ENCODE data around the gene LRRC32. TPM values are rescaled to one million over a fixed set of nuclear protein-coding genes. Genes with fewer than 3 reads are reported as not detected.
A peak's percentile ranks its signal among the peaks of the same experiment; 100 is the strongest.

The LRRC32 gene
- total RNA-seq, 1 donor from 2014 or later = 33.5 TPM

DNA sequence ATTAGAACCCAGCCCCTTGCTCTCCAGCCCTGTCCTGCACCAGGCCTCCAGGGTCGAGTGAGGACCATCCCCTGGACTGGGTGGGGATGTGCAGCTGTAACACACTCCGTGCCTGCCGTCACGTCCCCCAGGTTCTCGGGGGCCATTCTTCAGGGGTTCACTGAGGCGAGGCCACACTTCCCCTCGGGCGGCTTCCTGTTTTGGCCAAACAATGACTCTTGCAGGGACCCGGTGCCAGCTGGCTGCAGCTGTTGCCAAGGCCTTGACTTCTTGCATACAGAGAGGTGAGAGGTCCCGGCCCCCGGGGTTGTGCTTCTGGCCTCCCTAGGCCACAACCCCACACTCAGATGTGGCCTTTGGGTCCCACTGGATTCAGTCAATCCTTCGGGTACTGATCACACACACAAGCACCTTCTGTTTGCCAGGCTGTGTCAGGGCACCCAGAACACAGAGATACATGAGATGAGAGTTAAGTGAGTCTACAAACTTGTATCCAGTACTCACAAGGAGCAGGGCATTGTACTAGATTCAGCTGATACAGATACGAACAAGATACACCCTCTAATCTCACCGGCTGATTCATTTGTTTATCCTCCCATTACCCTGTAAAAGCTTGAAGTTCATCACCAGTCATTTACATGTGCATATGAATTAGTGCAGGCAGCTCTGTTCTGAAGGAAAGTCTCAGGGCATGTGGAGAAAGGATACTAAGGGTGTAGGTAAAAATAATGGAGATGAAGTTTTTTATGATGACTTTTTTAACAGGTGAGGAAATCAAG is 32.9 kb downstream of the LRRC32 start:
- intact Hi-C loops (cut with DNase I) = no loop called here
- DNase-seq (ENCODE audit: low spot score) = no peak

GRCh38 chr11:76636826-76637460 is 33.6 kb downstream of the LRRC32 start:
- no peak for DNase-seq (ENCODE audit: low spot score)
- intact Hi-C loops (cut with DNase I) = no loop called here

DNA sequence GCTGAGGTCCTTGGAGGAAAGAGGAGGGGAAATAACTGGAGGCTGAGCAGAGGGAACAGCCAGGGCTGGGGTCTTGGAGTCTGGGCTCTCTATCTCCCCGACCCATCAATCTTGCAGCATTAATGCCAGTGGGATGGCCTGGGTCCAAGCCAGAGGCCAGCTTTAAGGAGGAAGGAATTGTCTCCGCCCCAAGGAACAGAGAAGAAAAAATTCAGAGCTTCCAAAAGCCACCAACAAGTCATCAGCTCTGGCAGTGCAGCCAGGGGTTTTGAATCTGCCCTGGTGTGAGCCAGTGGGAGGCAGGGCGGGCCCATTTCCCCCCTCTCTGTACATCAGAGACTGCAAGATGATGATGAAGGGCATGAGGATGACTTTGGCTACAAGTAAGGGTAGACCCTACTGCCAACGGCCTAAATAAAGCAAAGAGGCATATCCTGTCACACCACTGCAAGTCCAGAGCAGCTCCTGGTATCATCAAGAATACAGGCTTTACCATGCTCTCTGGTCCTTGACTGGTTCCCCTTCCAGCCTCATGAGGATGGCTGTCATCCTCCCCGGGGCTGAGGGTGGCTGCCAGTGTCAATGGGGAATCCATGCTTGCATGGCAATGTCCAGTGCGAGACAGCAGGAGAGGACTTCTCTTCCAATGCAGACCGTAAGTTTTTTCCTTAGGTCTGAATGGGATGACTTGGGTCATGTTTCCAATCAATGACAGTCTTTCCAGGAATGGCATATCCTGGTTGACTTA is 34.4 kb downstream of the LRRC32 start:
- DNase-seq (ENCODE audit: low spot score) = no peak
- intact Hi-C loops (cut with DNase I) = no loop called here

- DNase-seq (ENCODE audit: low spot score) = no peak
- intact Hi-C loops (cut with DNase I) = no loop called here
Observed at GRCh38 chr11:76634886-76635285, 35.7 kb downstream of the LRRC32 start.

GRCh38 chr11:76632492-76632891 is 38.1 kb downstream of the LRRC32 start:
- no peak for DNase-seq (ENCODE audit: low spot score)
- intact Hi-C loops (cut with DNase I) = no loop called here

GRCh38 chr11:76631566-76632308 is 38.8 kb downstream of the LRRC32 start:
- intact Hi-C loops (cut with DNase I) = loop anchor here (2.0 kb wide), 1 partner anchor 39 kb away; the partner anchor contains the start of gene LRRC32
- DNase-seq (ENCODE audit: low spot score) = no peak

- DNase-seq (ENCODE audit: low spot score) = no peak
- intact Hi-C loops (cut with DNase I) = loop anchor here (2.0 kb wide), 1 partner anchor 40 kb away; the partner anchor contains the start of gene LRRC32
Observed at GRCh38 chr11:76630600-76631281, 39.8 kb downstream of the LRRC32 start.

GRCh38 chr11:76629853-76630599 is 40.5 kb downstream of the LRRC32 start:
- DNase-seq (ENCODE audit: low spot score) = peak; percentile 89
- intact Hi-C loops (cut with DNase I) = loop anchor here (2.0 kb wide), 1 partner anchor 41 kb away; the partner anchor contains the start of gene LRRC32

DNA sequence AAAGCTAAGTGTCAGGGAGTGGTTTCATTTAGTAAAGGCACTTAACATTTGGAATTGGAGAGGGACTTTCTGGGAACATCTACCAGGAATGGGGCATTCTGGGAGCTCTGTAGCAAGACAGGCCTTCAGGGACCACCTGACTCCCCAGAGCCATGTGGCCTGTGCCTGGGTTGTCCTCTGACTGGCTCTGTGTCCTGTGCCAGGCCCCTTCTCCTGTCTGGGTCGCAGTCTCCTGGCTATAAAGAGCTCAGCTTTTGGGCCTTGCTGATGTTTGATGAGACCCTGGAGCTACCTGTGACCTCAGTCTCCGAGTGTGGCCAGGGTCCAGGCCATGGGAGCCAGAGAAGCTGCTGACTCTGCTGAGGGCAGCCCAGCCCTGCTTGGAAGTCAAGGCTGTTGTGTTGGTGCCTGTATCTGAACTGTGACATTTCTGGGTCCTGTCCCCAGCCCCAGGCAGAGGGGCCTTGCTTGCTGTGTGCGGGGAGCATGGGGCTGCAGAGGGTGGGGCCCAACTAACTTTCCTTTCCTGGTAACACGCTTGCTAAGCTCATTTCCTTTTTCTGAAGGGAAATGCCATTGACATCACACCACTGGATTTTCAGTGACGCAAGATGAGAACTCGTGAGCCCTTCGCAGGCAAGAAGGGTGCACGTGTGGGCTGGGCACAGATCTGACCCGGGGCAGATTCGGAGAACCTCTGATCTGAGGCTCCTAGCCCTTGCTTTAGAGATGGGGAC is 41.3 kb downstream of the LRRC32 start:
- intact Hi-C loops (cut with DNase I) = no loop called here
- peak; percentile 85 for DNase-seq (ENCODE audit: low spot score)

DNA sequence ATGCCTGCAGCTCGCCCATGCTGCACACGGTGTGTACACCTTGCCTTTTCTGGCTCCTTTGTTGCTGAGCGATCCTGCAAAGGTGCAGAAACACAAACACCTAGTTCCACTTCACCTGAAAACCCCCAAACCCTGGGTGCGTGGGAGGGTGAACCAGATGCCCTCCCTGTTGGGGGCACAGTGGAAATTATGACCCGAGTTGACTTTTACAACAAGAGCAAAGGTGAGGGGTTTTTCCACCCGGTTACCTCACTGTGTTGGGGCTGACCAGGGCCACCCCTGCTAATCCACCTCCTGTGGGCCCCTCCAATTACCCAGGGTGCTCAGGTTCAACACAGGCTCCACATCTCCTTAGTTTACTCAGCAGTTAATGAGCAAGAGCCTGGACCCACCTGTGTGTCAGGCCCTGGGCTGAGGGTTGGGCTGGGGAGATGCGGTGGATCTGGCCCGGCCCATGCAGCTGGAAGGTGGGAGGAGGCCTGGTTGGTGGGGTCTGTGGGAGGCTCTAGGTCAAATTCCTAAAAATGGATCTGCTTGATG is 42.1 kb downstream of the LRRC32 start:
- DNase-seq (ENCODE audit: low spot score) = no peak
- intact Hi-C loops (cut with DNase I) = no loop called here

DNA sequence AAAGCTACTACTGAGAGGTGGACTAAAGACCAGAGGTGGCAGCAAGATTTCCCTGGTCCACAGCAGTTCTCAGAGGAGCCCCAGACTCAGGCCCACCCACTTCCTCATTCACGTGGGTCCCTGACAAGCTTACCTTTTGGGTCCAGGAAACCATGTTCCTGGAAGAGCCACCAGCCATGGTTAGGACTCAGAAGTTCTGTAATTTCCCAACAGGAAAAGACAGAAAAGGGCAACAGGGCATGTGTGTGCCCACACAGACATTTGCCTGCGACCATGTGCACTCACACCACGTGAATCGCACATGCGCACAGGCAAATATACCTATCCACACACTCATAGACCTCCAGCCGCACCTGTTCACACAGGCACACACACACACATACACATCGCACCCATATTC is 42.9 kb downstream of the LRRC32 start:
- DNase-seq (ENCODE audit: low spot score) = no peak
- intact Hi-C loops (cut with DNase I) = no loop called here

DNA sequence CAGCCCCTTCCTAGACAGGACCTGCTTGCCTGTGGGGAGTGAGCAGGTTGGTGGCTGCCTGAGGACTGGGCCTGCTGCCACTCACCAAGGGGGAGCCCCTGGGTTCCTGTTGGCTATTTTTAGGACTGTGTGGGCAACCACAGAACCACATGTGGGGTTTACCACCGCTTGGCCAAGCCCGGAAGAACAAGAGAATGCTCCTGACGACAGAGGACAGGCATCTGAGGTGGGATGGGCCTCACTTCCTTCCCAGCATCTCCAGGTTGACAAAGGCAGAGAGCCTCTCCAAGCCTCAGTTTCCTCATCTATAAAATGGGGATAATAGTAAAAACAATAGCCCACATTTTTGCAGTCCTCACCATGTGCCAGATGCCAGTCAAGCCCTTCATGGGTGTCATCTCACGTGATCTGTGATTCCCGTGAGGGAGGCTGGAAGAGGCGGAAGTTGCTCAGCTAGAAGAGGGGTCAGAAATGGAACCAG is 43.6 kb downstream of the LRRC32 start:
- intact Hi-C loops (cut with DNase I) = no loop called here
- no peak for DNase-seq (ENCODE audit: low spot score)

GRCh38 chr11:76626266-76626665 is 44.3 kb downstream of the LRRC32 start:
- intact Hi-C loops (cut with DNase I) = no loop called here
- no peak for DNase-seq (ENCODE audit: low spot score)

- intact Hi-C loops (cut with DNase I) = no loop called here
- DNase-seq (ENCODE audit: low spot score) = peak; percentile 5
Observed at GRCh38 chr11:76625472-76626186, 44.9 kb downstream of the LRRC32 start.

GRCh38 chr11:76624500-76625379 is 45.8 kb downstream of the LRRC32 start:
- intact Hi-C loops (cut with DNase I) = no loop called here
- DNase-seq (ENCODE audit: low spot score) = peak; percentile 57

Data from cardiac septum (tissue), 1 donor.